HepG2 (cell line): ENCODE data around the gene PLD3. TPM values are rescaled to one million over a fixed set of nuclear protein-coding genes. Genes with fewer than 3 reads are reported as not detected.

Source experiments
- ATAC-seq: fragments of 200-7000 bp; cut with Tn5 transposase; 3 replicates; pipeline ENCODE4 v1.9.1; 2020; ENCODE audit warnings: mild to moderate bottlenecking, moderate library complexity
- BruUV-seq: library from RNA; stranded (reverse); fragments of 400-500 nt; replicated peaks from 2 replicates; lab custom pipeline; 2021; lab: Mats Ljungman, UMichigan
- CTCF ChIA-PET: fragments of 300-600 bp; formaldehyde crosslinking; extraction: SDS; loops from one replicate; lab custom pipeline; 2021; ENCODE audit warnings: low total read pairs, inconsistent platforms, low intra/inter-chr PET ratio; lab: Yijun Ruan, JAX
- POLR2A ChIA-PET: fragments of 350-600 bp; sonication (Branson Sonifier 250); formaldehyde crosslinking; loops from one replicate; lab custom pipeline; 2020; ENCODE audit warnings: antibody characterized with exemption, inconsistent platforms; lab: Yijun Ruan, JAX
- DNase-seq: peaks from one replicate; pipeline ENCODE4 v3.0.0-alpha.2; 2015; ENCODE audit warnings: low spot score
- FAIRE-seq: peaks from 3 replicates; lab custom pipeline; 2011; peaks lifted over from hg19 to GRCh38; lab: Jason Lieb, UNC
- H2AFZ ChIP-seq: one replicate; pipeline ENCODE4 v1.6.1; 2011; ENCODE audit warnings: low read length, inconsistent platforms
- H3K27ac ChIP-seq: fragments of 300-600 bp; 3 replicates; pipeline ENCODE4 v1.8.0; 2011; ENCODE audit warnings: mixed run types, mild to moderate bottlenecking, mixed read lengths, low read length, inconsistent platforms; ENCODE audit not compliant: insufficient read depth; ENCODE audit errors: extremely low read length
- H3K27me3 ChIP-seq, 2 experiments: fragments of 200-600 bp in 1 of 2; 2 replicates in 1 of 2; 3 replicates in 1 of 2; pipeline versions ENCODE4 v1.6.0 to v1.8.0; 2011; ENCODE audit warnings: low read length in 2 of 2, mild to moderate bottlenecking in 2 of 2, moderate library complexity in 2 of 2, inconsistent platforms in 1 of 2; ENCODE audit not compliant: insufficient read depth in 2 of 2, control insufficient read depth in 1 of 2
- H3K36me3 ChIP-seq, 2 experiments: fragments of 200-600 bp in 1 of 2; replicated peaks in 1 of 2; 2 replicates in 1 of 2; 3 replicates in 1 of 2; pipeline versions ENCODE4 v1.5.1 to v1.8.0; 2011; ENCODE audit warnings: low read length in 2 of 2, inconsistent platforms in 1 of 2; ENCODE audit not compliant: insufficient read depth in 2 of 2, control insufficient read depth in 1 of 2
- H3K4me1 ChIP-seq: 2 replicates; pipeline ENCODE4 v1.5.1; 2012; ENCODE audit warnings: low read length, inconsistent platforms; ENCODE audit not compliant: insufficient read depth
- H3K4me2 ChIP-seq: 2 replicates; pipeline ENCODE4 v1.6.0; 2011; ENCODE audit warnings: low read depth, low read length, inconsistent platforms
- H3K4me3 ChIP-seq, 3 experiments: fragments of 200-600 bp in 1 of 3; sonication (generic), shearing (Covaris generic) in 1 of 3; replicated peaks in 1 of 3; 2 replicates each; pipeline ENCODE4 v1.5.1; 2011 to 2016; ENCODE audit warnings: low read length in 3 of 3, inconsistent platforms in 2 of 3, low read depth in 2 of 3, mild to moderate bottlenecking in 2 of 3, control low read depth in 1 of 3, mixed read lengths in 1 of 3; ENCODE audit not compliant: insufficient read depth in 1 of 3
- H3K79me2 ChIP-seq: one replicate; pipeline ENCODE4 v1.6.1; 2011; ENCODE audit warnings: low read length, inconsistent platforms; ENCODE audit not compliant: insufficient read depth
- H3K9ac ChIP-seq: 2 replicates; pipeline ENCODE4 v1.6.0; 2011; ENCODE audit warnings: mild to moderate bottlenecking, low read depth, low read length, inconsistent platforms; ENCODE audit not compliant: insufficient read depth
- H3K9me3 ChIP-seq: 2 replicates; pipeline ENCODE4 v1.5.1; 2012; ENCODE audit warnings: mild to moderate bottlenecking, low read length
- H4K20me1 ChIP-seq: 2 replicates; pipeline ENCODE4 v1.6.0; 2011; ENCODE audit warnings: inconsistent platforms, mild to moderate bottlenecking, low read length, moderate library complexity; ENCODE audit not compliant: insufficient read depth
- CBX5 ChIP-seq: sonication (generic); formaldehyde crosslinking; IDR thresholded peaks from 2 replicates; pipeline ENCODE4 v1.4.0; 2020; ENCODE audit warnings: missing genetic modification reagents, borderline replicate concordance
- EZH2 ChIP-seq: conservative IDR thresholded peaks from 2 replicates; pipeline ENCODE4 v1.6.1; 2012; ENCODE audit warnings: mild to moderate bottlenecking, low read depth, low read length, moderate library complexity
- FOXJ3 ChIP-seq: sonication (generic); formaldehyde crosslinking; IDR thresholded peaks from 2 replicates; pipeline ENCODE4 v1.4.0; 2020; ENCODE audit warnings: missing genetic modification reagents, mild to moderate bottlenecking, borderline replicate concordance
- MED13 ChIP-seq: sonication (generic); formaldehyde crosslinking; IDR thresholded peaks from 2 replicates; pipeline ENCODE4 v1.5.0; 2020; ENCODE audit warnings: missing genetic modification reagents
- PHF8 ChIP-seq: sonication (generic); formaldehyde crosslinking; IDR thresholded peaks from 2 replicates; pipeline ENCODE4 v1.5.0; 2020; ENCODE audit warnings: missing genetic modification reagents
- PRPF4 ChIP-seq: fragments of 200-400 bp; formaldehyde crosslinking; IDR thresholded peaks from 2 replicates; pipeline ENCODE4 v1.6.1; 2016; ENCODE audit warnings: low read length, low read depth; ENCODE audit not compliant: poor library complexity, severe bottlenecking
- THAP9 ChIP-seq: sonication (generic); formaldehyde crosslinking; IDR thresholded peaks from 2 replicates; pipeline ENCODE4; 2020; ENCODE audit warnings: missing genetic modification reagents, mild to moderate bottlenecking, borderline replicate concordance
- ZFX ChIP-seq: sonication (generic); formaldehyde crosslinking; IDR thresholded peaks from 2 replicates; pipeline ENCODE4 v1.4.0; 2020; ENCODE audit warnings: mild to moderate bottlenecking, low read depth, missing genetic modification reagents, moderate library complexity
- ZFYVE20 ChIP-seq: sonication (generic); formaldehyde crosslinking; IDR thresholded peaks from 2 replicates; pipeline ENCODE4 v1.8.0; 2023; ENCODE audit warnings: low read depth, mild to moderate bottlenecking, moderate library complexity, missing genetic modification reagents, borderline replicate concordance
- ZIK1 ChIP-seq: sonication (generic); formaldehyde crosslinking; IDR thresholded peaks from 2 replicates; pipeline ENCODE4 v1.5.0; 2020; ENCODE audit warnings: mild to moderate bottlenecking, low read depth, missing genetic modification reagents, borderline replicate concordance
- ZNF33B ChIP-seq: sonication (generic); formaldehyde crosslinking; IDR thresholded peaks from 2 replicates; pipeline ENCODE4 v1.5.1; 2020; ENCODE audit warnings: mild to moderate bottlenecking, missing genetic modification reagents
- ZNF670 ChIP-seq: sonication (generic); formaldehyde crosslinking; IDR thresholded peaks from 2 replicates; pipeline ENCODE4 v1.8.0; 2022; ENCODE audit warnings: mild to moderate bottlenecking, missing genetic modification reagents, borderline replicate concordance
- ZNF691 ChIP-seq: sonication (generic); formaldehyde crosslinking; IDR thresholded peaks from 2 replicates; pipeline ENCODE4 v1.4.0; 2020; ENCODE audit warnings: missing genetic modification reagents, low read depth, mild to moderate bottlenecking, borderline replicate concordance
- WGBS: methylation state at CpG from one replicate; pipeline ENCODE4 v1.1.6; 2017; ENCODE audit warnings: low lambda C conversion rate; 5-methylcytosine and 5-hydroxymethylcytosine counted together
- in situ Hi-C: cut with HindIII; loops from 2 replicates; pipeline ENCODE4 v1.10.0; 2017; ENCODE audit warnings: low pct_unique_long_range_greater_than_20kb; ENCODE audit not compliant: extremely low pct_ligation_motif_present
- intact Hi-C: fragments of 100-400 bp; cut with micrococcal nuclease; formaldehyde crosslinking; loops from one replicate; pipeline ENCODE4 v1.10.0; 2022; ENCODE audit not compliant: unreplicated experiment
- polyA plus RNA-seq, 8 experiments: library from polyadenylated mRNA; depleted of rRNA in 3 of 8; stranded (reverse) in 7 of 8; unstranded in 1 of 8; fragments of >200 nt; fragmentation: Illumina TruSeq in 4 of 8; extraction: Trizol in 4 of 8; gene quantifications; 2 replicates each; pipeline versions ENCODE4 v1.2.1 to v1.2.3, GENCODE V29; 2011 to 2016; ENCODE audit warnings: low read depth in 4 of 8, missing spikeins in 1 of 8, mixed read lengths in 1 of 8; ENCODE audit not compliant: insufficient read depth in 1 of 8
- total RNA-seq, 5 experiments: library from RNA; depleted of rRNA; stranded (reverse); fragments of >200 nt; fragmentation: Illumina TruSeq; extraction: Trizol; gene quantifications; 2 replicates each; pipeline ENCODE4 v1.2.3, GENCODE V29; 2016; ENCODE audit warnings: low read depth in 1 of 5
- TF ChIP-seq, protein P1 (sequence below): sonication (generic); formaldehyde crosslinking; conservative IDR thresholded peaks from 2 replicates; pipeline ENCODE4 v1.4.0; 2020; ENCODE audit warnings: missing genetic modification reagents
- TF ChIP-seq, protein P2 (sequence below): sonication (generic); formaldehyde crosslinking; IDR thresholded peaks from 2 replicates; pipeline ENCODE4 v1.8.0; 2022; ENCODE audit warnings: missing genetic modification reagents, mild to moderate bottlenecking, borderline replicate concordance

The PLD3 gene
- total and polyA plus RNA-seq, 2 of the 13 experiments (the other 11 are each of a cell fraction or from before 2014, with no cell fraction given) = 45.7 to 164 TPM

DNA sequence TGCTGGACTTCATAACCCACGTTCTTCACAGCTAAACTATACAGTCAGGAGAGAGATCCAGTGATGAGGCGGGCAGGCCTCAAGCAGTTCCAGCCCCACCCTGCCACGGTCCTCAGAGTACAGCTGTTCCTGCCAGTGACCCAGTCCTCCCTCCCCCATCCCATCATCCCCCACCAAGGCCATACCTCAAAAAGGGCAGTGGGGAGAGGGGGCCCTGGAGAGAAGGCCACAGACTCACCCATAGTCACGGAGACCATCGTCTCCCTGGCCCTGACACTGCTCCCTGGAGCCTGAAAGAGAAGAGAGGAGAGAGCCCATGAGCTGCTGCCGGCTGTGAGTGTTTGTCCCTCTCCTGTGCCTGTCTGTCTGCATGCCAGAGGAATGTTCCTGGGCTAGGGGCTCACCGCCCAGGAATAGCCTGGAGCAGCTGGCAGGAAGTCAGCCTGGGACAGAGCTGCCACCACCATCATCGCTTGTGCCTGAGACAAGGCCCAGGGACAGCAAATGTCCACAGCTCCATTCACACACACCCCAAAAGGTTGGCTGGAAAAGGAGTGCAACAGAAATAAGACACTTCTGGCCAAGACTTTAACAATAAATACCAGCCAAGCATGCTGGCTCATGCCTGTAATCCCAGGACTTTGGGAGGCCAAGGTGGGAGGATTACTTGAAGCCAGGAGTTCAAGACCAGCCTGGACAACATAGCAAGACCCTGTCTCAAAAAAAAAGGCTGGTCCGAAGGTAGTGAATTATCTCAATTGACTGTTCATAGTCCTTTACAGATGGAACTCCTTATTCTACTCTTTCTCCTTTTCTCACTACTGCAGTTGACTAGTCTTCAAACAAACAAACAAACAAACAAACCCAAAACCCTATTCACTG, 6.7 kb upstream of the PLD3 start:
- intact Hi-C loops = loop anchor here (10.0 kb wide), 1 partner anchor 83 kb away; the partner anchor contains the start of gene SERTAD1
- H3K79me2 ChIP-seq = peaks cover 9% of the 10 kb centered on the region
- no peaks in the 10 kb centered on the region; the same call in 1 of the 2 replicates for H4K20me1 ChIP-seq
- H3K4me3 ChIP-seq = no peak overlapping the region
- H3K27me3 ChIP-seq = no peaks in the 10 kb centered on the region
- no peak overlapping the region for H3K9ac ChIP-seq
- in situ Hi-C loops = no loop called here
- no peak for ATAC-seq
- no peak overlapping the region for H3K27ac ChIP-seq
- DNase-seq = no peak
- 91% methylated on average over 7 of the region's 9 CpGs for WGBS
- H3K36me3 ChIP-seq = peaks cover 0 to 8% of the 10 kb centered on the region in 2 experiments; a peak in 1 of 5 replicates
- ChIA-PET POLR2A (no interaction called here), CTCF (no interaction called here)
- FAIRE-seq = no peak
- no TSS peak for BruUV-seq
- no peak overlapping the region for H3K4me2 ChIP-seq
- H2AFZ ChIP-seq = no peak overlapping the region
- no peaks in the 10 kb centered on the region for H3K9me3 ChIP-seq
- H3K4me1 ChIP-seq = peaks cover 2% of the 10 kb centered on the region; the same call in 1 of the 2 replicates
- no peak for TF ChIP-seq THAP9 (CRISPR knock-in tag)
- no peak for TF ChIP-seq PRPF4
- TF ChIP-seq ZNF691 (CRISPR knock-in tag) = no peak
- no peak for TF ChIP-seq ZNF670 (CRISPR knock-in tag)
- TF ChIP-seq MED13 (CRISPR knock-in tag) = no peak
- no peak for TF ChIP-seq CBX5
- TF ChIP-seq ZNF33B (CRISPR knock-in tag) = no peak
- TF ChIP-seq EZH2 = no peak
- no peak for TF ChIP-seq ZIK1 (CRISPR knock-in tag)
- TF ChIP-seq, protein P1, sequence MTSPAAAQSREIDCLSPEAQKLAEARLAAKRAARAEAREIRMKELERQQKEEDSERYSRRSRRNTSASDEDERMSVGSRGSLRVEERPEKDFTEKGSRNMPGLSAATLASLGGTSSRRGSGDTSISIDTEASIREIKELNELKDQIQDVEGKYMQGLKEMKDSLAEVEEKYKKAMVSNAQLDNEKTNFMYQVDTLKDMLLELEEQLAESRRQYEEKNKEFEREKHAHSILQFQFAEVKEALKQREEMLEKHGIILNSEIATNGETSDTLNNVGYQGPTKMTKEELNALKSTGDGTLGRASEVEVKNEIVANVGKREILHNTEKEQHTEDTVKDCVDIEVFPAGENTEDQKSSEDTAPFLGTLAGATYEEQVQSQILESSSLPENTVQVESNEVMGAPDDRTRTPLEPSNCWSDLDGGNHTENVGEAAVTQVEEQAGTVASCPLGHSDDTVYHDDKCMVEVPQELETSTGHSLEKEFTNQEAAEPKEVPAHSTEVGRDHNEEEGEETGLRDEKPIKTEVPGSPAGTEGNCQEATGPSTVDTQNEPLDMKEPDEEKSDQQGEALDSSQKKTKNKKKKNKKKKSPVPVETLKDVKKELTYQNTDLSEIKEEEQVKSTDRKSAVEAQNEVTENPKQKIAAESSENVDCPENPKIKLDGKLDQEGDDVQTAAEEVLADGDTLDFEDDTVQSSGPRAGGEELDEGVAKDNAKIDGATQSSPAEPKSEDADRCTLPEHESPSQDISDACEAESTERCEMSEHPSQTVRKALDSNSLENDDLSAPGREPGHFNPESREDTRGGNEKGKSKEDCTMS (CRISPR knock-in tag) = no peak
- TF ChIP-seq FOXJ3 = no peak
- no peak for TF ChIP-seq PHF8 (CRISPR knock-in tag)
- TF ChIP-seq, protein P2, sequence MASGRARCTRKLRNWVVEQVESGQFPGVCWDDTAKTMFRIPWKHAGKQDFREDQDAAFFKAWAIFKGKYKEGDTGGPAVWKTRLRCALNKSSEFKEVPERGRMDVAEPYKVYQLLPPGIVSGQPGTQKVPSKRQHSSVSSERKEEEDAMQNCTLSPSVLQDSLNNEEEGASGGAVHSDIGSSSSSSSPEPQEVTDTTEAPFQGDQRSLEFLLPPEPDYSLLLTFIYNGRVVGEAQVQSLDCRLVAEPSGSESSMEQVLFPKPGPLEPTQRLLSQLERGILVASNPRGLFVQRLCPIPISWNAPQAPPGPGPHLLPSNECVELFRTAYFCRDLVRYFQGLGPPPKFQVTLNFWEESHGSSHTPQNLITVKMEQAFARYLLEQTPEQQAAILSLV (CRISPR knock-in tag) = no peak
- TF ChIP-seq ZFX (CRISPR knock-in tag) = no peak
- no peak for TF ChIP-seq ZFYVE20
